SK-N-SH (cell line): Measurements from ENCODE around the gene DHX35. TPM values are rescaled to one million over a fixed set of nuclear protein-coding genes. Genes with fewer than 3 reads are reported as not detected.

Experiments used
- CTCF ChIA-PET: fragments of 300-600, 350-600 bp; formaldehyde crosslinking; extraction: SDS; loops from one replicate; lab custom pipeline; 2021; lab: Yijun Ruan, JAX
- POLR2A ChIA-PET: fragments of 350-600 bp; sonication (Branson Sonifier 250); formaldehyde crosslinking; extraction: SDS; loops from one replicate; lab custom pipeline; 2020; ENCODE audit warnings: antibody characterized with exemption, inconsistent platforms; lab: Yijun Ruan, JAX
- DNase-seq: peaks from one replicate; pipeline ENCODE4 v3.0.0; 2012
- H2AFZ ChIP-seq: fragments of 200-600 bp; sonication (generic); 2 replicates; pipeline ENCODE4 v1.8.1; 2016; ENCODE audit warnings: antibody characterized with exemption, mild to moderate bottlenecking, low read depth
- H3F3A ChIP-seq: fragments of 200-600 bp; sonication (generic); replicated peaks from 2 replicates; pipeline ENCODE3; 2016; ENCODE audit warnings: antibody characterized with exemption, mild to moderate bottlenecking; ENCODE audit not compliant: insufficient read depth
- H3K27ac ChIP-seq, 2 experiments: fragments of 200-500 bp in 1 of 2; fragments of 200-600 bp in 1 of 2; sonication (Bioruptor generic) in 1 of 2; sonication (generic), shearing (Covaris generic) in 1 of 2; 2 replicates each; pipeline versions ENCODE4 v1.5.1 to v1.6.1; 2014 to 2016; ENCODE audit warnings: low read depth in 2 of 2, inconsistent platforms in 1 of 2, low read length in 1 of 2, mild to moderate bottlenecking in 1 of 2, mixed read lengths in 1 of 2
- H3K27me3 ChIP-seq: fragments of 200-600 bp; sonication (generic), shearing (Covaris generic); 2 replicates; pipeline ENCODE4 v1.6.1; 2016; ENCODE audit warnings: mixed run types; ENCODE audit not compliant: insufficient read depth
- H3K36me3 ChIP-seq, 2 experiments: fragments of 200-500 bp in 1 of 2; fragments of 200-600 bp in 1 of 2; sonication (Bioruptor generic) in 1 of 2; sonication (generic) in 1 of 2; replicated peaks in 1 of 2; 2 replicates each; pipeline versions ENCODE3 to v1.5.1; 2014 to 2016; ENCODE audit warnings: low read length in 1 of 2, mild to moderate bottlenecking in 1 of 2; ENCODE audit not compliant: insufficient read depth in 2 of 2, control insufficient read depth in 1 of 2
- H3K4me1 ChIP-seq, 2 experiments: fragments of 200-500 bp in 1 of 2; fragments of 200-600 bp in 1 of 2; sonication (Bioruptor generic) in 1 of 2; sonication (generic), shearing (Covaris generic) in 1 of 2; 2 replicates each; pipeline versions ENCODE4 v1.5.1 to v1.6.1; 2014 to 2016; ENCODE audit warnings: low read depth in 1 of 2, low read length in 1 of 2, mixed run types in 1 of 2; ENCODE audit not compliant: insufficient read depth in 2 of 2, control insufficient read depth in 1 of 2
- H3K4me2 ChIP-seq: fragments of 200-600 bp; sonication (generic), shearing (Covaris generic); 2 replicates; pipeline ENCODE4 v1.6.1; 2017; ENCODE audit warnings: mixed run types
- H3K4me3 ChIP-seq, 2 experiments: fragments of 200-500 bp in 1 of 2; fragments of 200-600 bp in 1 of 2; sonication (Bioruptor generic) in 1 of 2; sonication (generic), shearing (Covaris generic) in 1 of 2; 2 replicates each; pipeline versions ENCODE4 v1.5.1 to v1.8.1; 2014 to 2016; ENCODE audit warnings: low read depth in 2 of 2, inconsistent platforms in 1 of 2, low read length in 1 of 2, mild to moderate bottlenecking in 1 of 2, mixed read lengths in 1 of 2, moderate library complexity in 1 of 2
- H3K79me2 ChIP-seq: fragments of 200-600 bp; sonication (generic); 2 replicates; pipeline ENCODE4 v1.8.1; 2017; ENCODE audit warnings: mild to moderate bottlenecking; ENCODE audit not compliant: insufficient read depth
- H3K9ac ChIP-seq: fragments of 200-600 bp; sonication (generic); 2 replicates; pipeline ENCODE4 v1.6.1; 2017; ENCODE audit warnings: mixed run types
- H3K9me2 ChIP-seq: fragments of 200-600 bp; sonication (generic); 2 replicates; pipeline ENCODE4 v1.6.1; 2017; ENCODE audit warnings: mixed run types
- H3K9me3 ChIP-seq: fragments of 200-600 bp; sonication (generic); 2 replicates; pipeline ENCODE4 v1.6.1; 2017; ENCODE audit warnings: mixed run types, mild to moderate bottlenecking, moderate library complexity
- H4K20me1 ChIP-seq: fragments of 200-600 bp; sonication (generic); 2 replicates; pipeline ENCODE4 v1.6.1; 2017; ENCODE audit warnings: mild to moderate bottlenecking, mixed run types; ENCODE audit not compliant: insufficient read depth
- CHD2 ChIP-seq: fragments of 150-350 bp; IDR thresholded peaks from 2 replicates; pipeline ENCODE4 v1.6.1; 2018; ENCODE audit warnings: low read length; ENCODE audit not compliant: partially characterized antibody
- CTCF ChIP-seq: fragments of 200-600 bp; sonication (generic); IDR thresholded peaks from 2 replicates; pipeline ENCODE4 v1.6.1; 2017; ENCODE audit warnings: antibody characterized with exemption, mild to moderate bottlenecking, moderate library complexity
- EP300 ChIP-seq, 2 experiments: IDR thresholded peaks; 2 replicates each; pipeline versions ENCODE4 v1.4.0 to v1.6.1; 2012; ENCODE audit warnings: borderline replicate concordance in 1 of 2, low read depth in 1 of 2, low read length in 1 of 2
- EZH2phosphoT487 ChIP-seq: fragments of 200-600 bp; sonication (generic); IDR thresholded peaks from 2 replicates; pipeline ENCODE4 v1.6.1; 2017; ENCODE audit warnings: low read depth, mixed run types, mild to moderate bottlenecking, antibody characterized with exemption, moderate library complexity, borderline replicate concordance
- FOSL2 ChIP-seq: IDR thresholded peaks from 2 replicates; pipeline ENCODE4 v1.4.0; 2012; ENCODE audit warnings: low read depth, mild to moderate bottlenecking, moderate library complexity, borderline replicate concordance
- GATA2 ChIP-seq: sonication (generic); formaldehyde crosslinking; IDR thresholded peaks from 2 replicates; pipeline ENCODE4 v1.5.0; 2020; ENCODE audit warnings: mild to moderate bottlenecking, missing genetic modification reagents
- IRF3 ChIP-seq: fragments of 150-350 bp; IDR thresholded peaks from 2 replicates; pipeline ENCODE4 v1.6.1; 2016; ENCODE audit warnings: mild to moderate bottlenecking, low read depth, low read length
- JUND ChIP-seq: IDR thresholded peaks from 2 replicates; pipeline ENCODE4 v1.4.0; 2012
- MAX ChIP-seq: IDR thresholded peaks from 2 replicates; pipeline ENCODE4 v1.4.0; 2012; ENCODE audit warnings: low read depth
- NRF1 ChIP-seq: IDR thresholded peaks from 2 replicates; pipeline ENCODE4 v1.6.1; 2012; ENCODE audit warnings: low read depth, mild to moderate bottlenecking, low read length
- PBX3 ChIP-seq: IDR thresholded peaks from 2 replicates; pipeline ENCODE4; 2012
- RAD21 ChIP-seq: IDR thresholded peaks from 2 replicates; pipeline ENCODE4 v1.6.1; 2012; ENCODE audit warnings: mild to moderate bottlenecking, low read length
- REST ChIP-seq: IDR thresholded peaks from 2 replicates; pipeline ENCODE4 v1.6.1; 2012; ENCODE audit warnings: mild to moderate bottlenecking, low read depth, low read length, moderate library complexity
- SIN3A ChIP-seq: IDR thresholded peaks from 2 replicates; pipeline ENCODE4 v1.6.1; 2012; ENCODE audit warnings: low read depth, mild to moderate bottlenecking, low read length, moderate library complexity, borderline replicate concordance
- SMC3 ChIP-seq: IDR thresholded peaks from 2 replicates; pipeline ENCODE4 v1.6.1; 2012; ENCODE audit warnings: low read depth, low read length, improper control_type of control experiment
- TCF12 ChIP-seq: IDR thresholded peaks from 2 replicates; pipeline ENCODE4 v1.4.0; 2012
- USF1 ChIP-seq: IDR thresholded peaks from 2 replicates; pipeline ENCODE4 v1.4.0; 2012; ENCODE audit warnings: low read depth, borderline replicate concordance
- USF2 ChIP-seq: fragments of 150-350 bp; IDR thresholded peaks from 2 replicates; pipeline ENCODE4 v1.6.1; 2017; ENCODE audit warnings: antibody characterized with exemption, low read length, low read depth, borderline replicate concordance
- YY1 ChIP-seq: IDR thresholded peaks from 2 replicates; pipeline ENCODE4 v1.4.0; 2012; ENCODE audit warnings: low read depth, mild to moderate bottlenecking
- ZBTB33 ChIP-seq: IDR thresholded peaks from 2 replicates; pipeline ENCODE4 v1.4.0; 2012; ENCODE audit warnings: low read depth, borderline replicate concordance
- WGBS: methylation state at CpG from one replicate; pipeline ENCODE4 v1.1.6; 2017; ENCODE audit warnings: low lambda C conversion rate; 5-methylcytosine and 5-hydroxymethylcytosine counted together
- polyA plus RNA-seq, 3 experiments: library from polyadenylated mRNA; depleted of rRNA; stranded (reverse); fragments of >200 nt; gene quantifications; 2 replicates each; pipeline ENCODE4 v1.2.3, GENCODE V29; 2012

Gene DHX35
- polyA plus RNA-seq, 1 of the 3 experiments (the other 2 are of a cell fraction), result 17.1 TPM

- WGBS, result 99% methylated on average over 5 of the region's 5 CpGs
- peaks cover 47 to 66% of the 10 kb centered on the region in 2 experiments for H3K36me3 ChIP-seq
Measured at GRCh38 chr20:39021748-39022147, 59.6 kb downstream of the DHX35 start.

More at GRCh38 chr20:39021748-39022147, 59.6 kb downstream of the DHX35 start:
- Histone ChIP-seq H3K79me2 (no peaks in the 10 kb centered on the region), H2AFZ (no peak overlapping the region), H3K27me3 (no peaks in the 10 kb centered on the region), H3K4me1 (no peaks in the 10 kb centered on the region), H3K4me2 (no peak overlapping the region), H3K9me2 (no peaks in the 10 kb centered on the region), H4K20me1 (no peaks in the 10 kb centered on the region), H3F3A (no peaks in the 10 kb centered on the region), H3K27ac (no peak overlapping the region), H3K9me3 (no peaks in the 10 kb centered on the region), H3K4me3 (no peak overlapping the region), H3K9ac (no peak overlapping the region)
- DNase-seq, result no peak
- POLR2A ChIA-PET, result no interaction called here
- CTCF ChIA-PET, result interaction anchor here (0.8 to 2.1 kb wide), 3 partner anchors 16 to 28 kb away, joined by 3 to 7 read pairs (median 3); no protein-coding TSS in a partner anchor
- TF ChIP-seq USF1, result no peak
- no peak for TF ChIP-seq TCF12
- TF ChIP-seq CTCF, result no peak
- TF ChIP-seq RAD21, result no peak
- TF ChIP-seq SMC3, result no peak
- no peak for TF ChIP-seq GATA2 (CRISPR knock-in tag)
- no peak for TF ChIP-seq USF2
- no peak for TF ChIP-seq YY1
- TF ChIP-seq SIN3A, result no peak
- TF ChIP-seq CHD2, result no peak
- TF ChIP-seq ZBTB33, result no peak
- TF ChIP-seq IRF3, result no peak
- TF ChIP-seq FOSL2, result no peak
- no peak for TF ChIP-seq JUND
- TF ChIP-seq MAX, result no peak
- no peak for TF ChIP-seq PBX3
- TF ChIP-seq NRF1, result no peak
- TF ChIP-seq EZH2phosphoT487, result no peak
- TF ChIP-seq EP300 (IDR thresholded peaks at IDR 0.05; ENCODE audit: borderline replicate concordance in 1 of 2, low read depth in 1 of 2, low read length in 1 of 2), result no peak
- no peak for TF ChIP-seq REST
- TF ChIP-seq, all 33 proteins: peak for 0
